ENCODE results near the gene TERT.

TERT gene

GRCh38 chr5:1256776-1257175 is 38.1 kb downstream of the TERT start:
- Histone ChIP-seq H3K4me2 (ENCODE audit: insufficient read depth, low read length, poor library complexity, severe bottlenecking) (no peak overlapping the region), H3K14ac (ENCODE audit: low read length) (no peak overlapping the region), H3K9me3 (replicated peaks in 1 of 2; ENCODE audit: control insufficient read depth in 2 of 2, insufficient read depth in 1 of 2, low read depth in 1 of 2, low read length in 2 of 2) (peaks cover 0 to 17% of the 10 kb centered on the region in 2 donors), H2BK15ac (ENCODE audit: low read length) (no peak overlapping the region), H2BK120ac (ENCODE audit: low read depth, low read length) (no peak overlapping the region), H4K8ac (ENCODE audit: low read depth, low read length) (no peak overlapping the region), H3K18ac (ENCODE audit: low read length) (no peak overlapping the region), H3K4me1 (ENCODE audit: control insufficient read depth in 2 of 2, insufficient read depth in 1 of 2, low read depth in 1 of 2, low read length in 2 of 2) (peaks cover 0 to 6% of the 10 kb centered on the region in 2 donors), H3K36me3 (replicated peaks in 1 of 2; ENCODE audit: control insufficient read depth in 2 of 2, insufficient read depth in 2 of 2, low read length in 2 of 2) (peaks cover 0 to 10% of the 10 kb centered on the region in 2 donors), H3K4ac (ENCODE audit: low read length) (no peak overlapping the region), H3K27ac (replicated peaks; ENCODE audit: low read length) (no peak overlapping the region), H2BK5ac (ENCODE audit: low read length) (no peak overlapping the region), H3K79me1 (ENCODE audit: low read depth, low read length) (no peaks in the 10 kb centered on the region), H4K91ac (ENCODE audit: low read depth, low read length, poor library complexity) (no peak overlapping the region), H3K9ac (ENCODE audit: low read depth, low read length, poor library complexity) (no peak overlapping the region), H2BK12ac (ENCODE audit: low read length) (no peak overlapping the region), H3K4me3 (ENCODE audit: low read length in 2 of 2) (no peak overlapping the region), H3K27me3 (ENCODE audit: control insufficient read depth in 3 of 3, insufficient read depth in 3 of 3, low read depth in 1 of 3, low read length in 3 of 3) (peaks cover 0 to 14% (median 0%) of the 10 kb centered on the region in 3 experiments), H2AFZ (ENCODE audit: low read length) (no peak overlapping the region), H3K23ac (ENCODE audit: low read depth, low read length, poor library complexity) (peak overlapping the region; percentile 31), H2AK5ac (ENCODE audit: low read depth, low read length) (peak overlapping the region; percentile 21)
- WGBS, 2 donors (ENCODE audit: extremely low coverage in 2 of 2, insufficient read length in 2 of 2, insufficient replicate concordance in 1 of 2) = no CpG with 5 or more reads among the region's 23 CpGs
- no peak for DNase-seq (ENCODE audit: low spot score)

GRCh38 chr5:1255081-1255561 is 39.7 kb downstream of the TERT start:
- H4K8ac ChIP-seq (ENCODE audit: low read depth, low read length) = peak overlapping the region; percentile 53
- H3K23ac ChIP-seq (ENCODE audit: low read depth, low read length, poor library complexity) = peak overlapping the region; percentile 32
- H3K27me3 ChIP-seq (ENCODE audit: control insufficient read depth in 3 of 3, insufficient read depth in 3 of 3, low read depth in 1 of 3, low read length in 3 of 3) = peaks cover 0 to 20% (median 0%) of the 10 kb centered on the region in 3 experiments
- DNase-seq (ENCODE audit: low spot score) = no peak
- no peak overlapping the region for H2AFZ ChIP-seq (ENCODE audit: low read length)
- peaks cover 0 to 2% of the 10 kb centered on the region in 2 donors for H3K36me3 ChIP-seq (replicated peaks in 1 of 2; ENCODE audit: control insufficient read depth in 2 of 2, insufficient read depth in 2 of 2, low read length in 2 of 2)
- peak overlapping the region; percentile 46 for H3K9ac ChIP-seq (ENCODE audit: low read depth, low read length, poor library complexity)
- peaks cover 0 to 3% of the 10 kb centered on the region in 2 donors for H3K9me3 ChIP-seq (replicated peaks in 1 of 2; ENCODE audit: control insufficient read depth in 2 of 2, insufficient read depth in 1 of 2, low read depth in 1 of 2, low read length in 2 of 2)
- no peaks in the 10 kb centered on the region for H3K79me1 ChIP-seq (ENCODE audit: low read depth, low read length)
- H2BK120ac ChIP-seq (ENCODE audit: low read depth, low read length) = no peak overlapping the region
- no peak overlapping the region for H2AK5ac ChIP-seq (ENCODE audit: low read depth, low read length)
- H3K4ac ChIP-seq (ENCODE audit: low read length) = no peak overlapping the region
- no CpG with 5 or more reads among the region's 16 CpGs for WGBS, 2 donors (ENCODE audit: extremely low coverage in 2 of 2, insufficient read length in 2 of 2, insufficient replicate concordance in 1 of 2)
- H2BK12ac ChIP-seq (ENCODE audit: low read length) = peak overlapping the region; percentile 36
- H4K91ac ChIP-seq (ENCODE audit: low read depth, low read length, poor library complexity) = no peak overlapping the region
- H2BK15ac ChIP-seq (ENCODE audit: low read length) = no peak overlapping the region
- no peak overlapping the region for H3K4me3 ChIP-seq (ENCODE audit: low read length in 2 of 2)
- H3K14ac ChIP-seq (ENCODE audit: low read length) = peak overlapping the region; percentile 33
- peak overlapping the region; percentile 16 for H3K18ac ChIP-seq (ENCODE audit: low read length)
- H3K4me2 ChIP-seq (ENCODE audit: insufficient read depth, low read length, poor library complexity, severe bottlenecking) = no peak overlapping the region
- H2BK5ac ChIP-seq (ENCODE audit: low read length) = no peak overlapping the region
- H3K4me1 ChIP-seq (ENCODE audit: control insufficient read depth in 2 of 2, insufficient read depth in 1 of 2, low read depth in 1 of 2, low read length in 2 of 2) = peaks cover 0 to 6% of the 10 kb centered on the region in 2 donors
- no peak overlapping the region for H3K27ac ChIP-seq (replicated peaks; ENCODE audit: low read length)

- H2AK5ac ChIP-seq (ENCODE audit: low read depth, low read length) = peak overlapping the region; percentile 25
- H3K4ac ChIP-seq (ENCODE audit: low read length) = no peak overlapping the region
- no peak overlapping the region for H4K91ac ChIP-seq (ENCODE audit: low read depth, low read length, poor library complexity)
- H3K9me3 ChIP-seq (replicated peaks in 1 of 2; ENCODE audit: control insufficient read depth in 2 of 2, insufficient read depth in 1 of 2, low read depth in 1 of 2, low read length in 2 of 2) = no peaks in the 10 kb centered on the region
- H2BK15ac ChIP-seq (ENCODE audit: low read length) = no peak overlapping the region
- H3K27ac ChIP-seq (replicated peaks; ENCODE audit: low read length) = no peak overlapping the region
- WGBS, 2 donors (ENCODE audit: extremely low coverage in 2 of 2, insufficient read length in 2 of 2, insufficient replicate concordance in 1 of 2) = no CpG with 5 or more reads among the region's 19 CpGs
- no peak overlapping the region for H3K23ac ChIP-seq (ENCODE audit: low read depth, low read length, poor library complexity)
- H2BK12ac ChIP-seq (ENCODE audit: low read length) = peak overlapping the region; percentile 35
- no peak overlapping the region for H2BK120ac ChIP-seq (ENCODE audit: low read depth, low read length)
- H3K4me2 ChIP-seq (ENCODE audit: insufficient read depth, low read length, poor library complexity, severe bottlenecking) = no peak overlapping the region
- H3K27me3 ChIP-seq (ENCODE audit: control insufficient read depth in 3 of 3, insufficient read depth in 3 of 3, low read depth in 1 of 3, low read length in 3 of 3) = peaks cover 0 to 29% (median 0%) of the 10 kb centered on the region in 3 experiments
- H3K79me1 ChIP-seq (ENCODE audit: low read depth, low read length) = no peaks in the 10 kb centered on the region
- H2BK5ac ChIP-seq (ENCODE audit: low read length) = peak overlapping the region; percentile 29
- H3K4me3 ChIP-seq (ENCODE audit: low read length in 2 of 2) = no peak overlapping the region
- H3K4me1 ChIP-seq (ENCODE audit: control insufficient read depth in 2 of 2, insufficient read depth in 1 of 2, low read depth in 1 of 2, low read length in 2 of 2) = peaks cover 0 to 5% of the 10 kb centered on the region in 2 donors
- no peak overlapping the region for H4K8ac ChIP-seq (ENCODE audit: low read depth, low read length)
- no peak overlapping the region for H2AFZ ChIP-seq (ENCODE audit: low read length)
- H3K14ac ChIP-seq (ENCODE audit: low read length) = no peak overlapping the region
- no peak overlapping the region for H3K9ac ChIP-seq (ENCODE audit: low read depth, low read length, poor library complexity)
- no peak for DNase-seq (ENCODE audit: low spot score)
- H3K36me3 ChIP-seq (replicated peaks in 1 of 2; ENCODE audit: control insufficient read depth in 2 of 2, insufficient read depth in 2 of 2, low read length in 2 of 2) = no peaks in the 10 kb centered on the region
- peak overlapping the region; percentile 52 for H3K18ac ChIP-seq (ENCODE audit: low read length)
Observed at GRCh38 chr5:1254196-1254595, 40.7 kb downstream of the TERT start.

GRCh38 chr5:1253456-1254105 is 41.3 kb downstream of the TERT start:
- no peak overlapping the region for H3K23ac ChIP-seq (ENCODE audit: low read depth, low read length, poor library complexity)
- H3K9me3 ChIP-seq (replicated peaks in 1 of 2; ENCODE audit: control insufficient read depth in 2 of 2, insufficient read depth in 1 of 2, low read depth in 1 of 2, low read length in 2 of 2) = no peaks in the 10 kb centered on the region
- no peak overlapping the region for H4K91ac ChIP-seq (ENCODE audit: low read depth, low read length, poor library complexity)
- H3K4me3 ChIP-seq (ENCODE audit: low read length in 2 of 2) = no peak overlapping the region
- H3K4me2 ChIP-seq (ENCODE audit: insufficient read depth, low read length, poor library complexity, severe bottlenecking) = no peak overlapping the region
- H3K79me1 ChIP-seq (ENCODE audit: low read depth, low read length) = no peaks in the 10 kb centered on the region
- no peak overlapping the region for H2AK5ac ChIP-seq (ENCODE audit: low read depth, low read length)
- no peak overlapping the region for H4K8ac ChIP-seq (ENCODE audit: low read depth, low read length)
- H2BK15ac ChIP-seq (ENCODE audit: low read length) = no peak overlapping the region
- H3K36me3 ChIP-seq (replicated peaks in 1 of 2; ENCODE audit: control insufficient read depth in 2 of 2, insufficient read depth in 2 of 2, low read length in 2 of 2) = no peaks in the 10 kb centered on the region
- H2BK12ac ChIP-seq (ENCODE audit: low read length) = no peak overlapping the region
- H3K9ac ChIP-seq (ENCODE audit: low read depth, low read length, poor library complexity) = no peak overlapping the region
- no peak overlapping the region for H3K18ac ChIP-seq (ENCODE audit: low read length)
- H3K14ac ChIP-seq (ENCODE audit: low read length) = peak overlapping the region; percentile 27
- no peak overlapping the region for H2AFZ ChIP-seq (ENCODE audit: low read length)
- H3K27me3 ChIP-seq (ENCODE audit: control insufficient read depth in 3 of 3, insufficient read depth in 3 of 3, low read depth in 1 of 3, low read length in 3 of 3) = peaks cover 0 to 33% (median 0%) of the 10 kb centered on the region in 3 experiments
- WGBS, 2 donors (ENCODE audit: extremely low coverage in 2 of 2, insufficient read length in 2 of 2, insufficient replicate concordance in 1 of 2) = no CpG with 5 or more reads among the region's 33 CpGs
- H2BK5ac ChIP-seq (ENCODE audit: low read length) = peak overlapping the region; percentile 29
- peaks cover 0 to 5% of the 10 kb centered on the region in 2 donors for H3K4me1 ChIP-seq (ENCODE audit: control insufficient read depth in 2 of 2, insufficient read depth in 1 of 2, low read depth in 1 of 2, low read length in 2 of 2)
- H2BK120ac ChIP-seq (ENCODE audit: low read depth, low read length) = no peak overlapping the region
- H3K27ac ChIP-seq (replicated peaks; ENCODE audit: low read length) = no peak overlapping the region
- H3K4ac ChIP-seq (ENCODE audit: low read length) = no peak overlapping the region
- DNase-seq (ENCODE audit: low spot score) = no peak
